IMR-90 (cell line): ENCODE measurements around the gene CHCHD2. TPM values are rescaled to one million over a fixed set of nuclear protein-coding genes. Genes with fewer than 3 reads are reported as not detected.

Experiments used
- ATAC-seq: fragments of 200-7000 bp; cut with Tn5 transposase; 2 replicates; pipeline ENCODE4 v1.9.1; 2020; ENCODE audit warnings: low read depth, mild to moderate bottlenecking, moderate library complexity
- BruUV-seq: library from RNA; stranded (reverse); fragments of 400-500 nt; replicated peaks from 2 replicates; lab custom pipeline; 2021; lab: Mats Ljungman, UMichigan
- CTCF ChIA-PET: fragments of 300-600 bp; formaldehyde crosslinking; extraction: SDS; loops from one replicate; lab custom pipeline; 2021; ENCODE audit warnings: antibody characterized with exemption; lab: Yijun Ruan, JAX
- POLR2A ChIA-PET: fragments of 300-600 bp; sonication (Branson Sonifier 250); formaldehyde crosslinking; loops from one replicate; lab custom pipeline; 2022; ENCODE audit warnings: antibody characterized with exemption; ENCODE audit not compliant: unreplicated experiment; lab: Charles Lee
- DNase-seq: peaks from one replicate; pipeline ENCODE4 v3.0.0; 2013
- H2AFZ ChIP-seq: replicated peaks from 2 replicates; pipeline ENCODE3; 2013; ENCODE audit warnings: low read length, mild to moderate bottlenecking; ENCODE audit not compliant: poor library complexity
- H2AK5ac ChIP-seq: 2 replicates; pipeline ENCODE4 v1.6.1; 2013; ENCODE audit warnings: low read depth, low read length, inconsistent platforms
- H2AK9ac ChIP-seq: replicated peaks from 2 replicates; pipeline ENCODE3; 2013; ENCODE audit warnings: mild to moderate bottlenecking, low read depth, low read length, moderate library complexity; ENCODE audit not compliant: poor library complexity
- H2BK120ac ChIP-seq: 2 replicates; pipeline ENCODE4 v1.6.1; 2013; ENCODE audit warnings: low read depth, low read length, inconsistent platforms
- H2BK15ac ChIP-seq: 3 replicates; pipeline ENCODE4 v1.6.1; 2013; ENCODE audit warnings: low read depth, low read length, inconsistent platforms
- H2BK20ac ChIP-seq: 2 replicates; pipeline ENCODE4 v1.6.1; 2013; ENCODE audit warnings: low read depth, mild to moderate bottlenecking, inconsistent platforms, low read length, moderate library complexity
- H2BK5ac ChIP-seq: 2 replicates; pipeline ENCODE4 v1.6.1; 2013; ENCODE audit warnings: mild to moderate bottlenecking, low read depth, low read length, inconsistent platforms; ENCODE audit not compliant: poor library complexity, severe bottlenecking
- H3K14ac ChIP-seq: replicated peaks from 2 replicates; pipeline ENCODE4 v1.6.1; 2013; ENCODE audit warnings: low read depth, low read length, inconsistent platforms
- H3K18ac ChIP-seq: 2 replicates; pipeline ENCODE4 v1.6.1; 2013; ENCODE audit warnings: low read depth, low read length, control low read depth
- H3K23ac ChIP-seq: 2 replicates; pipeline ENCODE4 v1.6.1; 2013; ENCODE audit warnings: low read depth, low read length, inconsistent platforms
- H3K27ac ChIP-seq: 2 replicates; pipeline ENCODE4 v1.5.1; 2013; ENCODE audit warnings: mild to moderate bottlenecking, control low read depth, low read length; ENCODE audit not compliant: insufficient read depth
- H3K27me3 ChIP-seq: 2 replicates; pipeline ENCODE4 v1.6.1; 2013; ENCODE audit warnings: low read length; ENCODE audit not compliant: control insufficient read depth, insufficient read depth
- H3K36me3 ChIP-seq: 2 replicates; pipeline ENCODE4 v1.6.1; 2013; ENCODE audit warnings: low read length, mixed read lengths; ENCODE audit not compliant: control insufficient read depth, insufficient read depth
- H3K4ac ChIP-seq: 2 replicates; pipeline ENCODE4 v1.6.1; 2013; ENCODE audit warnings: low read depth, low read length, inconsistent platforms
- H3K4me1 ChIP-seq: 2 replicates; pipeline ENCODE4 v1.6.1; 2013; ENCODE audit warnings: low read length, mixed read lengths; ENCODE audit not compliant: control insufficient read depth, insufficient read depth
- H3K4me2 ChIP-seq: 2 replicates; pipeline ENCODE4 v1.6.1; 2013; ENCODE audit warnings: low read depth, mild to moderate bottlenecking, control low read depth, low read length, moderate library complexity
- H3K4me3 ChIP-seq: 2 replicates; pipeline ENCODE4 v1.5.1; 2013; ENCODE audit warnings: low read depth, mild to moderate bottlenecking, control low read depth, low read length, moderate library complexity; ENCODE audit not compliant: insufficient read depth
- H3K56ac ChIP-seq: 2 replicates; pipeline ENCODE4 v1.6.1; 2013; ENCODE audit warnings: low read length, inconsistent platforms; ENCODE audit not compliant: insufficient read depth; ENCODE audit errors: extremely low read depth
- H3K79me1 ChIP-seq, 2 experiments: 2 replicates each; pipeline ENCODE4 v1.6.1; 2013; ENCODE audit warnings: low read length in 2 of 2, inconsistent platforms in 1 of 2, low read depth in 1 of 2
- H3K9ac ChIP-seq: 2 replicates; pipeline ENCODE4 v1.6.1; 2013; ENCODE audit warnings: low read depth, low read length, control low read depth
- H3K9me1 ChIP-seq: 2 replicates; pipeline ENCODE4 v1.6.1; 2013; ENCODE audit warnings: low read length, inconsistent platforms; ENCODE audit not compliant: insufficient read depth
- H3K9me3 ChIP-seq: 2 replicates; pipeline ENCODE4 v1.6.1; 2013; ENCODE audit warnings: low read length; ENCODE audit not compliant: control insufficient read depth, insufficient read depth
- H4K20me1 ChIP-seq: 2 replicates; pipeline ENCODE4 v1.6.1; 2013; ENCODE audit warnings: low read length, inconsistent platforms; ENCODE audit not compliant: insufficient read depth
- H4K5ac ChIP-seq: 2 replicates; pipeline ENCODE4 v1.6.1; 2013; ENCODE audit warnings: mild to moderate bottlenecking, low read depth, low read length, control low read depth
- H4K8ac ChIP-seq, 2 experiments: 2 replicates each; pipeline ENCODE4 v1.6.1; 2013; ENCODE audit warnings: low read depth in 2 of 2, low read length in 2 of 2, control low read depth in 1 of 2, inconsistent platforms in 1 of 2
- H4K91ac ChIP-seq: 2 replicates; pipeline ENCODE4 v1.6.1; 2013; ENCODE audit warnings: low read depth, low read length, inconsistent platforms; ENCODE audit not compliant: insufficient read depth
- BHLHE40 ChIP-seq: fragments of 150-350 bp; IDR thresholded peaks from 2 replicates; pipeline ENCODE4 v1.6.1; 2016; ENCODE audit warnings: mild to moderate bottlenecking, low read depth, low read length
- CHD1 ChIP-seq: IDR thresholded peaks from 2 replicates; pipeline ENCODE4 v1.6.1; 2012; ENCODE audit warnings: low read depth, low read length, improper control_type of control experiment
- CTCF ChIP-seq: conservative IDR thresholded peaks from 2 replicates; pipeline ENCODE4 v1.5.1; 2012; ENCODE audit warnings: mild to moderate bottlenecking, low read depth, low read length, improper control_type of control experiment
- WGBS, 2 experiments: methylation state at CpG; one replicate each; pipeline versions ENCODE4 v1.1.5 to v1.1.7; 2013; ENCODE audit warnings: missing lambda C conversion rate in 2 of 2; ENCODE audit not compliant: insufficient read length in 1 of 2; ENCODE audit errors: extremely low coverage in 2 of 2; 5-methylcytosine and 5-hydroxymethylcytosine counted together
- dilution Hi-C: fragments of 300-500 bp; cut with HindIII; formaldehyde crosslinking; loops from one replicate; pipeline ENCODE4 v1.14.3; 2018; ENCODE audit warnings: low sequenced_read_pairs; ENCODE audit not compliant: unreplicated experiment
- in situ Hi-C: fragments of 300-500 bp; cut with MboI; formaldehyde crosslinking; loops from 3 replicates; pipeline ENCODE4 v1.14.3; 2019; ENCODE audit warnings: low sequenced_read_pairs, inconsistent platforms, mixed read lengths
- intact Hi-C: fragments of 100-400 bp; cut with micrococcal nuclease; formaldehyde crosslinking; loops from 2 replicates; pipeline ENCODE4 v1.10.0; 2022
- polyA plus RNA-seq, 3 experiments: library from polyadenylated mRNA; depleted of rRNA; stranded (reverse); fragments of >200 nt; gene quantifications; 2 replicates each; pipeline ENCODE4 v1.2.3, GENCODE V29; 2012; ENCODE audit warnings: low replicate concordance in 1 of 3
- total RNA-seq: library from RNA; depleted of rRNA; stranded (reverse); fragments of >200 nt; gene quantifications from 2 replicates; pipeline ENCODE4 v1.2.3, GENCODE V29; 2012

The CHCHD2 gene
- total and polyA plus RNA-seq, 2 of the 4 experiments (the other 2 are of a cell fraction) = 423 to 522 TPM

DNA sequence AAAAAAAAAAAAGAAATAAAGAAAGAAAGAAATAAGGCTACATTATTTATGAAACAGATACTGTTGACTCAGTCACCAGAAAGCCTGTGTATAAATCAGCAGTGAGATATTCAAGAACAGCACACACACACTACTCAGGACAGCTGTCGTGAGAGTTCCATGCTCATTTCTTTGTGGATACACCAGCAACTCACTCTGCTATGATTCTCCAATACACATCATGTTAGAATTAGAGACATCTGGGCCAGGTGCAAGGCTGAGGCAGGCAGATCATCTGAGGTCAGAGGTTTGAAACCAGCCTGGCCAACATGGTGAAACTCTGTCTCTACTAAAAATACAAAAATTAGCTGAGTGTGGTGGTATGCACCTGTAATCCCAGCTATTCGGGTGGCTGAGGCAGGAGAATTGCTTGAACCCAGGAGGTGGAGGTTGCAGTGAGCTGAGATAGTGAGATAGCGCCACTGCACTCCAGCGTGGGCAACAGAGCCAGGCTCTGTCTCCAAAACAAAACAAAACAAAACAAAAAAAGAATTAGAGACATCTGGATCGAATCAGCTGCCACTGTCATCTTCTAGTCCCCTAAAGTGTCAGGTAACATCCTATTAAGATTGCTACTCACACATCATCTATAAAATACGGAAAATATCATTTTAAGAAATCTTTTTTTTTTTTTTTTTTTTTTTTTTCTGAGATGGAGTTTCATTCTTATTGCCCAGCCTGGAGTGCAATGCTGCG, 21.1 kb upstream of the CHCHD2 start:
- Histone ChIP-seq H3K27ac (no peak overlapping the region), H2AK5ac (no peak overlapping the region), H3K4me1 (no peaks in the 10 kb centered on the region), H3K4me2 (no peak overlapping the region), H3K4ac (no peak overlapping the region), H2AFZ (no peak overlapping the region), H3K79me1 (no peaks in the 10 kb centered on the region), H3K36me3 (no peaks in the 10 kb centered on the region), H2BK15ac (no peak overlapping the region), H2BK20ac (no peak overlapping the region), H3K23ac (no peak overlapping the region), H3K9ac (no peak overlapping the region), H4K20me1 (no peaks in the 10 kb centered on the region), H3K14ac (no peak overlapping the region), H3K9me1 (no peaks in the 10 kb centered on the region), H3K56ac (no peak overlapping the region), H4K5ac (no peak overlapping the region), H3K9me3 (no peaks in the 10 kb centered on the region), H4K8ac (no peak overlapping the region), H2BK120ac (no peak overlapping the region), H2BK5ac (no peak overlapping the region), H2AK9ac (no peak overlapping the region), H3K18ac (no peak overlapping the region), H3K27me3 (no peaks in the 10 kb centered on the region), H4K91ac (no peak overlapping the region), H3K4me3 (no peak overlapping the region)
- ATAC-seq (no peak), DNase-seq (no peak)
- WGBS, 2 experiments = no CpG with 5 or more reads among the region's 7 CpGs
- POLR2A ChIA-PET = no interaction called here
- in situ Hi-C loops (no loop called here), dilution Hi-C loops (no loop called here), intact Hi-C loops (no loop called here)
- no TSS peak for BruUV-seq
- no peak for TF ChIP-seq CHD1
- no peak for TF ChIP-seq CTCF
- no peak for TF ChIP-seq BHLHE40
- CTCF ChIA-PET = no interaction called here
